ENCODE results near the gene SNX13.

The SNX13 gene

DNA sequence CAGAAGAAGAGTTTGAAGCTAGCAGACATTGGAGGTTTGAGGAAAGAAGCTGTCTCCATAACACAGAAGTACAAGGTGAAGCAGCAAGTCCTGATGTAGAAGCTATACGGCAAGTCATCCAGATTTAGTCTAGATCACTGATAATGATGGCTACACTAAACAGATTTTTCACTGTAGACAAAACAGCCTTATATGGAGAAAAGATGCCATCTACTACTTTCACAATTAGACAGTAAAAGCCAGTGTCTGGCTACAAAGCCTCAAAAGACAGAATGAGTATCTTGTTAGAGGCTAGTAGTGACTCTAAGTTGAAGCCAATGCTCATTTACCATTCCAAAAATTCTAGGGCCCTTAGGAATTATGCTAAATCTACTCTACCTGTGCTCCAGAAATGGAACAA lies 85.1 kb downstream of the SNX13 start:
- Histone ChIP-seq H3K9me3 (ENCODE audit: control insufficient read depth, low read length) (no peaks in the 10 kb centered on the region), H3K4me1 (ENCODE audit: control insufficient read depth, insufficient read depth, low read length) (no peaks in the 10 kb centered on the region), H3K36me3 (ENCODE audit: control insufficient read depth, insufficient read depth, low read length) (no peaks in the 10 kb centered on the region), H3K4me3 (ENCODE audit: insufficient read depth, low read depth, low read length) (no peak overlapping the region), H3K27me3 (ENCODE audit: control insufficient read depth, insufficient read depth, low read length, poor library complexity, severe bottlenecking) (no peaks in the 10 kb centered on the region), H3K27ac (ENCODE audit: insufficient read depth, low read depth, low read length, poor library complexity, severe bottlenecking) (no peak overlapping the region)
- 88 to 92% methylated on average over 1 of the region's 1 CpG for WGBS, 2 experiments

DNA sequence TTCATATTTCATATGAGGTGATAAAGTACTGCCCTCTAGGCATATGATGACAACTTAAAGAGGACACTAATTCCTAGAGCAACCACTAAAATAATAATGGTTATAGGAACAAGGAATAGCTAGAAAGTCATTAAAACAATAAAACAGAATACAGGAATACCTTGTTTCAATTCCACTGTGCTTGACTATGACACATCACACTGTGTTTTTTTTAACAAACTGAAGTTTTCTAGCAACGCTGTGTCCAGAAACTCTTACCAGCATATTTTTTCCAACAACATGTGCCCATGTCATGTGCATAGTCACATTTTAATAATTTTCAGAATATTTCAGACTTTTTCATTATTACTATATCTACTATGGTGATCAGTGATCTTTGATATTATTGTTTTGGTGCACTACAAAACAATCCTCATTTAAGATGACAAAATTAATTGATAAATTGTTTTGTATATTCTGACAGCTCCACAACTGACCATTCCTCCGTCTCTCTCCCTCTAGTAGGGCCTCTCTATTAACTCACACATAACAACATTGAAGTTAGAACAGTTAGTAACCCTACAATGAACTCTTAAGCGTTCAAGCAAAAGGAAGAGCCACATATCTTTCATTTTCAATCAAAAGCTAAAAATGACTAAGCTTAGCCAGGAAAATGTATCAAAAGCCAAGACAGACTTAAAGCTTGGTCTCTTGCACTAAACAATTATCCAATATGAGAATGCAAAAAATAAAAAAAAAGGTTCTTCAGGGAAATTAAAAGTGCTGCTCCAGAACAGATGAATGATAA lies 85.8 kb downstream of the SNX13 start:
- no peak overlapping the region for H3K27ac ChIP-seq (ENCODE audit: insufficient read depth, low read depth, low read length, poor library complexity, severe bottlenecking)
- H3K36me3 ChIP-seq (ENCODE audit: control insufficient read depth, insufficient read depth, low read length) = no peaks in the 10 kb centered on the region
- no peaks in the 10 kb centered on the region for H3K9me3 ChIP-seq (ENCODE audit: control insufficient read depth, low read length)
- no peak overlapping the region for H3K4me3 ChIP-seq (ENCODE audit: insufficient read depth, low read depth, low read length)
- no peaks in the 10 kb centered on the region for H3K4me1 ChIP-seq (ENCODE audit: control insufficient read depth, insufficient read depth, low read length)
- WGBS, 2 experiments = 96 to 97% methylated on average over 3 of the region's 3 CpGs
- H3K27me3 ChIP-seq (ENCODE audit: control insufficient read depth, insufficient read depth, low read length, poor library complexity, severe bottlenecking) = no peaks in the 10 kb centered on the region

DNA sequence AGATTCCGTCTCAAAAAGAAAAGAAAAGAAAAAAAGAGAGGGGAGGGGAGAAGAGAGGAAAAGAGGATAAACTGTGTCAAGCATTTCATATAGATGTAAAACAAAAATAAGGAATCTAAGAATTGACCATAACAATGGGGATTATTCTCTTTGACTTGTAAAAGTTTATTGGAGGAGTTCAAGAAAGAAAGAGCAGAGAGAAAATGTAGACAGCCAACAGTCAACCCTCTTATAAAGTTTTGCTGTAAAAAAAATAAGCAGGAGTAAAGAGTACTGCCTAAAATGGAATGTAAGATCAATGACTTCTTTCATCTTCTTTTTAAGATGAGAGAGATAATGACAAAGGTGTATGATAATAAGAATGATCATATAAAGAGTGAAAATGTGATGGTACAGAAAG lies 87.9 kb downstream of the SNX13 start:
- Histone ChIP-seq H3K4me1 (ENCODE audit: control insufficient read depth, insufficient read depth, low read length) (no peaks in the 10 kb centered on the region), H3K36me3 (ENCODE audit: control insufficient read depth, insufficient read depth, low read length) (peaks cover 4% of the 10 kb centered on the region), H3K27me3 (ENCODE audit: control insufficient read depth, insufficient read depth, low read length, poor library complexity, severe bottlenecking) (no peaks in the 10 kb centered on the region), H3K27ac (ENCODE audit: insufficient read depth, low read depth, low read length, poor library complexity, severe bottlenecking) (no peak overlapping the region), H3K9me3 (ENCODE audit: control insufficient read depth, low read length) (no peaks in the 10 kb centered on the region), H3K4me3 (ENCODE audit: insufficient read depth, low read depth, low read length) (no peak overlapping the region)
- 89 to 94% methylated on average over 1 of the region's 1 CpG for WGBS, 2 experiments

- WGBS, 2 experiments = 93 to 94% methylated on average over 3 of the region's 3 CpGs
- H3K27ac ChIP-seq (ENCODE audit: insufficient read depth, low read depth, low read length, poor library complexity, severe bottlenecking) = no peak overlapping the region
Observed at GRCh38 chr7:17849504-17849903, 90.8 kb downstream of the SNX13 start.

GRCh38 chr7:17848516-17848915 lies 91.8 kb downstream of the SNX13 start:
- H3K9me3 ChIP-seq (ENCODE audit: control insufficient read depth, low read length) = no peaks in the 10 kb centered on the region

More at GRCh38 chr7:17849504-17849903, 90.8 kb downstream of the SNX13 start:
- Histone ChIP-seq H3K4me1 (ENCODE audit: control insufficient read depth, insufficient read depth, low read length) (no peaks in the 10 kb centered on the region), H3K36me3 (ENCODE audit: control insufficient read depth, insufficient read depth, low read length) (peaks cover 4% of the 10 kb centered on the region), H3K27me3 (ENCODE audit: control insufficient read depth, insufficient read depth, low read length, poor library complexity, severe bottlenecking) (no peaks in the 10 kb centered on the region), H3K9me3 (ENCODE audit: control insufficient read depth, low read length) (no peaks in the 10 kb centered on the region), H3K4me3 (ENCODE audit: insufficient read depth, low read depth, low read length) (no peak overlapping the region)

GRCh38 chr7:17846935-17847334 lies 93.4 kb downstream of the SNX13 start:
- peak overlapping the region; percentile 44 for H3K27ac ChIP-seq (ENCODE audit: insufficient read depth, low read depth, low read length, poor library complexity, severe bottlenecking)
- peaks cover 4% of the 10 kb centered on the region for H3K36me3 ChIP-seq (ENCODE audit: control insufficient read depth, insufficient read depth, low read length)
- WGBS, 2 experiments = 93 to 96% methylated on average over 4 to 5 of the region's 5 CpGs
- no peaks in the 10 kb centered on the region for H3K27me3 ChIP-seq (ENCODE audit: control insufficient read depth, insufficient read depth, low read length, poor library complexity, severe bottlenecking)
- no peak overlapping the region for H3K4me3 ChIP-seq (ENCODE audit: insufficient read depth, low read depth, low read length)
- H3K4me1 ChIP-seq (ENCODE audit: control insufficient read depth, insufficient read depth, low read length) = no peaks in the 10 kb centered on the region
- H3K9me3 ChIP-seq (ENCODE audit: control insufficient read depth, low read length) = no peaks in the 10 kb centered on the region

More at GRCh38 chr7:17848516-17848915, 91.8 kb downstream of the SNX13 start:
- no peaks in the 10 kb centered on the region for H3K4me1 ChIP-seq (ENCODE audit: control insufficient read depth, insufficient read depth, low read length)
- no peaks in the 10 kb centered on the region for H3K27me3 ChIP-seq (ENCODE audit: control insufficient read depth, insufficient read depth, low read length, poor library complexity, severe bottlenecking)
- no peak overlapping the region for H3K27ac ChIP-seq (ENCODE audit: insufficient read depth, low read depth, low read length, poor library complexity, severe bottlenecking)
- 96 to 97% methylated on average over 10 of the region's 10 CpGs for WGBS, 2 experiments
- H3K36me3 ChIP-seq (ENCODE audit: control insufficient read depth, insufficient read depth, low read length) = peaks cover 4% of the 10 kb centered on the region
- no peak overlapping the region for H3K4me3 ChIP-seq (ENCODE audit: insufficient read depth, low read depth, low read length)

- 86 to 95% methylated on average over 3 of the region's 4 CpGs for WGBS, 2 experiments
- H3K27ac ChIP-seq (ENCODE audit: insufficient read depth, low read depth, low read length, poor library complexity, severe bottlenecking) = no peak overlapping the region
- H3K27me3 ChIP-seq (ENCODE audit: control insufficient read depth, insufficient read depth, low read length, poor library complexity, severe bottlenecking) = no peaks in the 10 kb centered on the region
- H3K9me3 ChIP-seq (ENCODE audit: control insufficient read depth, low read length) = no peaks in the 10 kb centered on the region
- H3K4me3 ChIP-seq (ENCODE audit: insufficient read depth, low read depth, low read length) = no peak overlapping the region
- peaks cover 4% of the 10 kb centered on the region for H3K36me3 ChIP-seq (ENCODE audit: control insufficient read depth, insufficient read depth, low read length)
- no peaks in the 10 kb centered on the region for H3K4me1 ChIP-seq (ENCODE audit: control insufficient read depth, insufficient read depth, low read length)
Observed at GRCh38 chr7:17845197-17845547, 95.1 kb downstream of the SNX13 start.

DNA sequence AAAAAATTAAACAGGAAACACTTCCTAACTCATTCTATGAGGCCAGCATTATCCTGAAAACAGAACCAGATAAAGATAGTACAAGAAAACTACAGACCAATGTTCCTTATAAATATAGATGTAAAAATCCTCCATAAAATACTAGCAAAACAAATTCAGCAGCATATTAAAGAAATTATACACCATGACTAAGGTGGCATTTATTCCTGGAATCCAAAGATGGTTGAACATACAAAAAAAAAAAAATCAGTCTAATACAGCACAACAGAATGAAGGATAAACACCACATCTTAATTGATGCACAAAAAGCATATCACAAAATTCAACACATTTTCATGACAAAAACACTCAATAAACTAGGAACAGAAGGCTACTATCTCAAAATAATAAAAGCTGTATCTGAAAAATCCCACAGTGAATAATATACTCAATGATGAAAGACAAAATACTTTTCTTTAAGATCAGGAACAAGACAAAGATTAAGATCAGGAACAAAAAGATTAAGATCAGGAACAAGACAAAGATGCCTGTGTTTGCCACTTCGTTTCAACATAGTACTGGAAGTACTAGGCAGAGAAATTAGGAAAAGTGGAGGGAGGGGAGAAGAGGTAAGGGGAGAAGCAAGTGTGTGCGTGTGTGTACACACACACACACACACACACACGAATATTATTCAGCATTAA lies 95.6 kb downstream of the SNX13 start:
- Histone ChIP-seq H3K4me1 (ENCODE audit: control insufficient read depth, insufficient read depth, low read length) (no peaks in the 10 kb centered on the region), H3K36me3 (ENCODE audit: control insufficient read depth, insufficient read depth, low read length) (peaks cover 4% of the 10 kb centered on the region), H3K9me3 (ENCODE audit: control insufficient read depth, low read length) (no peaks in the 10 kb centered on the region), H3K27me3 (ENCODE audit: control insufficient read depth, insufficient read depth, low read length, poor library complexity, severe bottlenecking) (no peaks in the 10 kb centered on the region), H3K4me3 (ENCODE audit: insufficient read depth, low read depth, low read length) (no peak overlapping the region), H3K27ac (ENCODE audit: insufficient read depth, low read depth, low read length, poor library complexity, severe bottlenecking) (no peak overlapping the region)
- 86 to 93% methylated on average over 1 to 3 of the region's 3 CpGs for WGBS, 2 experiments

DNA sequence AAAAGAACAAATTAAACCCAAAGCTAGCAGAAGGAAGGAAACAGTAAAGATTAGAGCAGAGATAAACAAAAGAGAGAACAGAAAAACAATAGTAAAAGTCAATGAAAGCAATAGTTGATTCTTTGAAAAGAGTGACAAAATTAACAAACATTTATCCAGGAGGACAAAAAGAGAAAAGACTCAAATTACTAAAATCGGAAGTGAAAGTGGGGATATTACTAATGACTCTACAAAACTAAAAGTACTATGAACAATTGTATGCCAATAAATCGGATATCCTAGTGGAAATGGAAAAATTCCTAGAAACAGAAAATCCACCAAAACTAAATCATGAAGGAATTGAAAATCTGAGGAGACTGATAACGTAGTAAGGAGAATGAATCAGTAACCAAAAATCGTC lies 96.3 kb downstream of the SNX13 start:
- H3K27ac ChIP-seq (ENCODE audit: insufficient read depth, low read depth, low read length, poor library complexity, severe bottlenecking) = no peak overlapping the region
- 60 to 96% methylated on average over 2 to 3 of the region's 4 CpGs for WGBS, 2 experiments
- H3K27me3 ChIP-seq (ENCODE audit: control insufficient read depth, insufficient read depth, low read length, poor library complexity, severe bottlenecking) = no peaks in the 10 kb centered on the region
- H3K36me3 ChIP-seq (ENCODE audit: control insufficient read depth, insufficient read depth, low read length) = peaks cover 4% of the 10 kb centered on the region
- H3K4me1 ChIP-seq (ENCODE audit: control insufficient read depth, insufficient read depth, low read length) = no peaks in the 10 kb centered on the region
- H3K9me3 ChIP-seq (ENCODE audit: control insufficient read depth, low read length) = no peaks in the 10 kb centered on the region
- H3K4me3 ChIP-seq (ENCODE audit: insufficient read depth, low read depth, low read length) = no peak overlapping the region

- Histone ChIP-seq H3K27me3 (ENCODE audit: control insufficient read depth, insufficient read depth, low read length, poor library complexity, severe bottlenecking) (no peaks in the 10 kb centered on the region), H3K27ac (ENCODE audit: insufficient read depth, low read depth, low read length, poor library complexity, severe bottlenecking) (no peak overlapping the region), H3K4me1 (ENCODE audit: control insufficient read depth, insufficient read depth, low read length) (no peaks in the 10 kb centered on the region), H3K36me3 (ENCODE audit: control insufficient read depth, insufficient read depth, low read length) (no peaks in the 10 kb centered on the region), H3K4me3 (ENCODE audit: insufficient read depth, low read depth, low read length) (no peak overlapping the region), H3K9me3 (ENCODE audit: control insufficient read depth, low read length) (no peaks in the 10 kb centered on the region)
Observed at GRCh38 chr7:17843041-17843440, 97.3 kb downstream of the SNX13 start.
